OCI-LY7 (cell line): ENCODE data around the gene ATP1A3.

Source experiments
- CTCF ChIP-seq: fragments of 200-600 bp; sonication (generic); conservative IDR thresholded peaks from 2 replicates; pipeline ENCODE4 v1.5.1; 2014; ENCODE audit warnings: mild to moderate bottlenecking, antibody characterized with exemption, low read length, moderate library complexity, mixed read lengths
- EZH2phosphoT487 ChIP-seq: fragments of 200-600 bp; sonication (generic); IDR thresholded peaks from 2 replicates; pipeline ENCODE4 v1.6.1; 2018; ENCODE audit warnings: low read depth, borderline replicate concordance, mild to moderate bottlenecking, mixed run types, antibody characterized with exemption, low read length, moderate library complexity, mixed read lengths

- TF ChIP-seq CTCF (no peak), EZH2phosphoT487 (no peak)
Observed at GRCh38 chr19:42033413-42033812, 39.4 kb upstream of the ATP1A3 start.
